Measurements from ENCODE around the gene NCOA3.
A peak's percentile ranks its signal among the peaks of the same experiment; 100 is the strongest.
"Not testable (repeated sequence)": the region's sequence is repeated elsewhere in the genome, so short reads cannot be mapped to it uniquely, and the experiment has no call there.

The NCOA3 gene

DNA sequence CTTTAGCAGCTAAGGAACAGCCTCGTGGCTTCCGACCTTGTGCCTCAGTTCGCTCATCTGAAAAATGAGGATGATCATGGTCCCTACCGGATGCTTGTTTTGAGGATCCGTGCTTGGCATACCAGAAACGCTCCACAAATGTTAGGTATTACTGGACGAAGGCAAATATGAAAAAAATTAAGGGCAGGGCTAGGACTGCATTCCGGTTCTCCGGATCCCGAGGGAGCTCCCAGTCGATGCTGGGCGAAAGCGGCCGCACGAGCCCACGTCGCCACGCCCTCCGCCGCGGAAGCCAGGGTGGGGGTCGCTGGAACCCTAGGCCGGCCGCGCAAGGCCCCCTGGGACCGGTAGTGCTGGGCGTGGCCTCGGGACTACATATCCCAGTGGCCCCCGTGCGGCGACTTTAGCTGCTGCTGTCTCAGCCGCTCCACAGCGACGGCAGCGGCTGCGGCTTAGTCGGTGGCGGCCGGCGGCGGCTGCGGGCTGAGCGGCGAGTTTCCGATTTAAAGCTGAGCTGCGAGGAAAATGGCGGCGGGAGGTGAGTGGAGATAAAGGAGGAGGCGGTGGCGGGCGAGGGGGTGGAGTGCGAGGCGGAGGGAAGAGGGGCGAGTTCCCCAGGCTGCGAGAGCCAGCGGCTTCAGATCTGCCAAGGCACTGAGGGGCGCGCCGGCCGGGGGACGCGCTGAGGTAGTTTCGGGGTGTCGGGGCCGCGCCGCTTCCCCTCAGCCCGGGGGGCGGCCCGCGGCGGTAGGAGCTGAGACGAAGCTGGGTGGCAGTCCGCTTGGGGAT lies at the start of gene NCOA3:
NCOA3 (plus strand) TSS at position 406 of the 789 bp plus-strand sequence. CDS start 120,361 bp downstream, outside the sequence.
- DNase-seq: peak; percentile 12 to 92 (median 82)

DNA sequence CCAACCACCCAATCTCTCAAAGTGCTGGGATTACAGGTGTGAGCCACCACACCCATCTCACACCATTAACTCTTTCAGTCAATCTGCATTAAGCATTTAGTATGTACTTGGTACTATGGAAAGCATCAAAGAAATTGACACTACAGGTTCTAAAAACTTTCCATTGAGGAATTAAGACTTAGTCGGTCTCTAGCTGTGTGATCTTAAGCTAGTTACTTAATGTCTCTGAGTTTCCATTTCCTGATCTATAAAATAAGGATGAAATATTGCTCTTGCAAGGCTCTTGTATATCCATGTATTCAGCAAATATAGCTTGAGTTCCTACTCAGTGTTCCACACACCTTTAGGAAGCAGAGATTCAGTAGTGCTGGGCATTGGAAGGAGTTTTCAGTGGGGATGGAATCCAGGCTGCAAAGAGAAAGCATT lies 48.9 kb upstream of the NCOA3 start:
- DNase-seq: no peak

DNA sequence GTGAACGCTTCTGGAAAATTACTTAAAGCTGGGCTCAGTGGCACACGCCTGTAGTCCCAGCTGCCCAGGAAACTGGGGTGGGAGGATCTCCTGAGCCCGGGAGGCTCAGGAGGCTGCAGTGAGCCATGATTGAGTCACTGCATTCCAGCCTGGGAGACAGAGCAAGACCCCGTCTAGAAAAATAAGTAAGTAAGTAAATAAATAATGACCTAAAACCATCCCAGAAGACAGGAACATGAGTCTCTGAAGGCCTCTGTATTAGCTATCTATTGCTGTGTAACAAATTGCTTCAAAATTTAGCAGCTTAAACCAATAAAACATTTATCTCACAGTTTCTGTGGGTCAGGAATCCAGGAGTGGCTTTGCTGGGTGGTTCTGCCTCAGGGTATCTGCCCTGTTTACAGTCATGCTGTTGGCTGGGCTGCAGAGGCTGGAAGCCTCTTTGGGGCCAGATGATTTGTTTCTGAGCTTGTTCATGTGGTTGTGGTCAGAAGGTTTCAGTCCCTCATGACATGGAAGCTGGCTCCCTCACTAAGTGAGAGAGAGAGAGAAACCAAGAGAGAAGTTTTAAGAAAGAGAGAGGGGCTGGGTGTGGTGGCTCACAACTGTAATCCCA lies 48.4 kb upstream of the NCOA3 start:
- no peak for DNase-seq

DNA sequence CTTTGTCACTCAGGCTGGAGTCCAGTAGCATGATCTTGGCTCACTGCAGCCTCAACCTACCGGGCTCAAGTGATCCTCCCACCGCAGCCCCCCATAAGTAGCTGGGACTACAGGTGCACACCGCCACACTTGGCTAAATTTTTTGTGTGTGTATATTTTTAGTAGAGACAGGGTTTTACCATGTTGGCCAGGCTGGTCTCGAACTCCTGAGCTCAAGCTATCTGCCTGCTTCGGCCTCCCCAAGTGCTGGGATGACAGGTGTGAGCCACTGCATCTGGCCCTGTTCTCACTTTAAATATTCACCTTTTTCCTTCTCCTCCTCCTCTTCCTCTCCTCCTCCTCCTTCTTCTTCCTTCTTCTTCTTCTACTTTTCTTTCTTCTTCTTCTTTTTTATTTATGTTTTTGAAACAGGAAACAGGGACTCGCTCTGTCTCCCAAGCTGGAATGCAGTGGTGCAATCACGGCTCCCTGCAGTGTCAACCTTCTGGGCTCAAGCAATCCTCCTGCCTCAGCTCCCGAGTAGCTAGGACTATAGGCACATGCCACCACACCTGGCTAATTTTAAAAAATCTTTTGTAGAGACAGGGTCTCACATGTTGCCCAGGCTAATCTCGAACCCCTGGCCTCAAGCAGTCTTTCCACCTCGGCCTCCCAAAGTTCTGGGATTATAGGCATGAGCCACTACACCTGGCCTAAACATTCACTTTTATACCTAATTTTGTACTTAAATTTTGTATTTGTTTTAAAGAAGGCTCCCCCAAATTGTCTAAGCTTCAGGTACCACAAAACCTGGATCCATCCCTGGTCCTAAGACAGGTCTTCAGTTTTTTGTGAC lies 47.2 kb upstream of the NCOA3 start:
- no peak for DNase-seq

DNA sequence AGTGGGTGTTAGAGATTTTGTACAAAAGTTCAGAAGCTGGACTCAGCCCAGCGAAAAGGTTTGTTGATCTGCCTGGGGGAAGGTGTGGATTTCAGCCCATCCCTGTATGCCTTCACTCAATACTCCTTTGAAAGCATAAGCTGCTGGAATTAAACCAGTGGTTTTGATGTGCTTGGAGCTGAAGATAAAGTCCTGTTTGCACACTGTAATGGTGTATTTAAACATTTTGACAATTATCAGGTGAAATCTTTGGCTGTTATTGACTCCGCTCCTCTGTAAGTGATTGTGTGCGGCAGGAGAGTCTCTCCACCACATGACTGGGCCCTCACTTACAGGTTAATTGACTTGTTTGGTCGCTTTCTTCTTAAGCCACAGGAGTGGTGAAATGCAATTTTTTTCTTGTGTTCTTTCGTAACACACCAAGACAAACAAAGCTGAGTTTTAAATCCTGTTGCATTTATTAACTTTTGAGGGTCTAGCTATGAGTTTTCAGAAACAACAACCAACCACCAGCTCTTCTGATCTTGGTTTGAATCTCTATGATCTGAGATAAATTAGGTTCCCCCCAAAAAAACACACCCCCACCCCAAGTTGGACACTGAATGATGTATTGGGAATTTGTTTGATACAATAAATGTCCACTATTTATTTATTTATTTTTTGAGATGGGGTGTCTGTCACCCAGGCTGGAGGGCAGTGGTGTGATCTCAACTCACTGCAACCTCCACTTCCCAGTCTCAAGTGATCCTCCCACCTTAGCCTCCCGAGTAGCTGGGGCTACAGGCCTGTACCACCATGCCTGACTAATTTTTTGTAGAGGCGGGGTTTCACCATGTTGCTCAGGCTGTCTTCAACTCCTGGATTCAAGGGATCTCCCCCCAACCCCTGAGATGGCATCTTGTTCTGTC lies 46.3 kb upstream of the NCOA3 start:
- DNase-seq: no peak

DNA sequence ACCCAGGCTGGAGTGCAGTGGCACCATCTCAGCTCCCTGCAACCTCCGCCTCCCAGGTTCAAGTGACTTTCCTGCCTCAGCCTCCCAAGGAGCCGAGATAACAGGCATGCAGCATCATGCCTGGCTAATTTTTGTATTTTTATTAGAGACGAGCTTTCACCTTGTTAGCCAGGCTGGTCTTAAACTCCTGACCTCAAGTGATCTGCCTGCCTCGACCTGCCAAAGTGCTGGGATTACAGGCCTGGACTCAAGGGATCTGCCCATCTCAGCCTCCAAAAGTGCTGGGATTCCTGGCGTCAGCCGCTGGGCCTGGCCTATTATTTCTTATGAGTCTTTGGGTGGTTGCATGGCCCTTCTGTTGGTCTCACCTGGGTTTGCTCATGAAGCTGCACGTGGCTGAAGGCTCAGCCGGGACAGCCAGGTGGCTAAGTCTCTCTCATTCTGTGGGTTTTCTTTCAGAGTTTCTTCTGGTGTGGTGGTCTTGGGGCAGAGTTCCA lies 45.6 kb upstream of the NCOA3 start:
- no peak for DNase-seq

DNA sequence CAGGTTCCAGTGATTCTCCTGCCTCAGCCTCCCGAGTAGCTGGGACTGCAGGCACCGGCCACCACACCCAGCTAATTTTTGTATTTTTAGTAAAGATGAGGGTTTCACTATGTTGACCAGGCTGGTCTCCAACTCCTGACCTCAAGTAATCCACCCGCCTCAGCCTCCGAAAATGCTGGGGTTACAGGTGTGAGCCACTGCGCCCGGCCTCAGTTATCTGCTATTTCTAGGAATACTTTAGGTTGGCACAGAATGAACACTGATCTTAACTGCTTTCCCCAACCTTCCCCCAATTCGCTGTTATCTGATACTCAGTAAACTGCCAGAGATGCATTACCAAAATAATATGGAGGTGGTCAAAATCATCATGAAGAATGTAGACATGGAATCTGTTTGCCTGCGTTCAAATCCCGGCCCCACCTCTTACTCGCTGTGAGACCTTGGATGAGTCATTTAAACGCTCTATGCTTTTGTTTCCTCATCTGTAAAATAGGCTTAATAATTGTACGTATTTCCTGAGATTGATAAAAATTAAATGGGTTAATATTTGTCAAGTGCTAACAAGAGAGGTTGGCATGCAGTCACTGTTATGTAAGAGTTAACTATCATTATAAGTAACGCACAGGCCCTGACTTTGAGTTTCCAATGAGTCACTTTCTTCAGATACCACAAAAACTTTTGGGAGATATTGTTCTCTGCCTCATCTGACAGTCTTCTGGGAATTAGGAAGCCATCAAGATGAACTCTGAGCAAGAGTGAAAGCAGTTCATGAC lies 44.5 kb upstream of the NCOA3 start:
- no peak for DNase-seq

DNA sequence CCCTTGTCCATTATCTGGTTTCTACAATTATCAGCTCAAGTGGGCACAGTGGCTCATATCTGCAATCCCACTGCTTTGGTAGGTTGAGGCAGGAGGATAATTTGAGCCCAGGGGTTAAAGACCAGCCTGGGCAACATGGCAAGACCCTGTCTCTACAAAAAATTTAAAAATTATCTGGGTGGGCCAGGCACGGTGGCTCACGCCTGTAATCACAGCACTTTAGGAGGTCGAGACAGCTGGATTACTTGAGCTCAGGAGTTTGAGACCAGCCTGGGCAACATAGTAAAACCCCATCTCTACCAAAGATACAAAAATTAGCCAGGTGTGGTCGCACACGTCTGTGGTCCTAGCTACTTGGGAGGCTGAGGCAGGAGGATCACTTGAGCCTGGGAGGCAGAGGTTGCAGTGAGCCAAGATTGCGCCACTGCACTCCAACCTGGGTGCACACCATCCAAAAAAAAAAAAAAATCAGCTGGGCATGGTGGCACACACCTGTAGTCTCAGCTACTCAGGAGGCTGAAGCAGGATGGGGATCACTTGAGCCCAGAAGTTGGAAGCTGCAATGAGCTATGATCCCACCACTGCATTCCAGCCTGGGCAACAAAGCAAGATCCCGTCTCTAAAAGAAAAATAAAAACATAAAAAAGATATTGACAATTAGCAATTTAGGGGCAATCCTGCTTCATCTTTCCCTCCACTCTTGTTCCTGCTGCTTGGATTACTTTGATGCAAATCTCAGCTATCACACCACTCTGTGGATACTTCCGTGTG lies 43.2 kb upstream of the NCOA3 start:
- not testable (repeated sequence) for DNase-seq

DNA sequence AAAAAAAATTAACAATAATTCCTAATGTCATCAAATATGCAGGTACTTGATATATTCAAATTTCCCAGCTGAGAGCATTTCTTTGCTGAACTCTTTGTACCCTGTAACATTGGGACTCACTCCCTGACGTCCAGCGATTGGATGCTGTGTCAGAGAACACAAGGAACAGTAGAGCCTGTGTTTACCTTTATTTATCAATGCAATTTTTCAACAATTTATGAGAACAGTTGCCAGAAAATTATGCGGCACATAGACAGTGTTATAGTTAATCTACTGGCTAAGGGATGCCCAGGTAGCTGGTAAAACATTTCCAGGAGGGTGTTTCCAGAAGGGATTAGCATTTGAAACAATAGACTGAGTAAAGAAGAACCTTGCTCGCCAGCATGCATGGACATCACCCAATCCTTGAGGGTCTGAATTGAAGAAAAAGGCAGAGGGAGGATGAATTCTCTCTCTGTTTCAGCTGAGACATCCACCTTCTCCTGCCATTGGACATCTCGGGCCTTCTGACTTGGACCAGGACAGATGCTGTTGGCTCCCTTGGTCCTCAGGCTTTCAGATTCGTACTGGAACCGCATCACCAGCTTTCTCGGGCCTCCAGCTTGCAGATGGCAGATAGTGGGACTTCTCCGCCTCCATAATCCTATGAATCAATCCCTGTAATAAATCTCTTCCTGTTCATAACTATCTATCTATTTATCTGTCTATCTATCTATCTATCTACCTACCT lies 42.2 kb upstream of the NCOA3 start:
- DNase-seq: no peak

DNA sequence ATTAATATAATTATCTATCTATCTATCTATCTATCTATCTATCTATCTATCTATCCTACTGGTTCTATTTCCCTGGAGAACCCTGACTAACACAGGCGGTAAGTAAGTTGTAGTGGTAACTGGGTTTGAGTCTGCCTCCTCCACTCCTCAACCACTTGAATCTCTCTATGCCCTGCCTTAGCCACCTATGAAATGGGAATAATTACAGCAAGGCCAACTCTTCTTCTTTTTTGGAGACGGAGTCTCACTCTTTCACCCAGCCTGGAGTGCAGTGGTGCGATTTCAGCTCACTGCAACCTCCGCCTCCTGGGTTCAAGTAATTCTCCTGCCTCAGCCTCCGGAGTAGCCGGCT lies 41.0 kb upstream of the NCOA3 start:
- DNase-seq: not testable (repeated sequence)

DNA sequence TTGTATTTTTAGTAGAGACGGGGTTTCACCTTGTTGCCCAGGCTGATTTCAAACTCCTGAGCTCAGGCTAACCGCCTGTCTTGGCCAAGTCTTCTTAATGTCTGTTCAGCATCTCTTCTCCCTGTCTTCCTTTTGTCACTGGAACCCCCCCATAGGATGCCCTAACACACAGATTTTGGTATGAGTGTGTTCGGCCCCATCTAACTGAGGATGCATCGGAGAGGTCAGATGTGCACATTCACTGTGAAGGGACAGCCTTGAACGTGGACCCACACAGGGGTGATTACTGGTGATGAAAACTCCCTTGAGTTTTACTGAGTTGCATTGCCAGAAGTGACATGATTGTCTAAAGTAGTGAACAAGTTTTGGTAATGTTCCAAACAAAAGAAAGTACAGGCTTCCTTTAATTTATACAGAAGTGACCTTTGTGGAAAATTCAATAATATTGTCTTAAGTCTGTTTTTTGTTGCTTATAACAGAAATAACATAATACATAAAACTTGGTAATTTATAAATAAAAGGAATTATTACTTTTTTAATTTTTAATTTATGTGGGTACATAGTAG lies 40.5 kb upstream of the NCOA3 start:
- DNase-seq: no peak

DNA sequence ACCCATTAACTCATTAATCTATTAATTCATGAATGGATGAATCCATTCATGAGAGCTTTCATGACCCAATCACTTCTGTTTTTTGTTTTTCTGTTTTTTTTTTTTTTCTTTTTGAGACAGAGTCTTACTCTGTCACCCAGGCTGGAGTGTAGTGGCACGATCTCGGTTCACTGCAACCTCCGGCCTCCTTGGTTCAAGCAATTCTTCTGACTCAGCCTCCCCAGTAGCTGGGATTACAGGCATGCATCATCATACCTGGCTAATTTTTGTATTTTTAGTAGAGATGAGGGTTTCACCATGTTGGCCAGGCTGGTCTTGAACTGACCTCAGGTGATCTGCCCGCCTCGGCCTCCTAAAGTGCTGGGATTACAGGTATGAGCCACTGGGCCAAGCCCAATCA lies 39.8 kb upstream of the NCOA3 start:
- DNase-seq: not testable (repeated sequence)

DNA sequence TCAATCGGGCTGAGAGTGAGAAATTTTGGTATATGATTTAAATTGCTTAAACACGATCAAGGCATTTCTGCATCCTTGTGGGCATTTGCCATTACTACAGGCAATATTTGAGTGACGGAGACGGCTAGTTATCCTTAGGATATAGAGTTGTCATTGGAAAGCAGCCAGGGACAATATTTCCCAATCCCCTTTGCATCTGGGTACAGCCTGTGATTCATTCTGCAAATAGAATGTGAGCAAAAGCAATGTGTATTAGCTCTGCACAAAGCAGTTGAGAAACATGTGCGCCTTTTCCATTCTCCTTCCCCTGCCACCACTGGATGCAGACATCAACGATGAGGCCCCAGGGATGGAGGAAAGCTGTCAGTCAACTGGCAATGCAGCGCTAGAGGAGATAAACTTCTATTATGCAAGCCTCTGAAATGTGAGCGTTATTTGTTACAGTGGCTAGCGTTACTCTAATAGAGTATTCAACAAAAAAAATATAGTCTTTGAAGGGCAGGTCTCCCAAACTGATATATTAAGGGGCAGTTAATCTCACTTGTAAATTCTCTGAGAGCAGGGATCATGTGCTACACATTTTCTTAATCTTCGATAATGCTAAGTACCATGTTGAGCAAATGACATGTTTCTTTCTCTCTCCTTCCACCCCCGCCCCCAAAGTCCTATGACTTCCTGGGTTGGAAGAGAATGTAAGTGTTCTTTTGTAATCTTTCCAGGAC lies 37.1 kb upstream of the NCOA3 start:
- no peak for DNase-seq

DNA sequence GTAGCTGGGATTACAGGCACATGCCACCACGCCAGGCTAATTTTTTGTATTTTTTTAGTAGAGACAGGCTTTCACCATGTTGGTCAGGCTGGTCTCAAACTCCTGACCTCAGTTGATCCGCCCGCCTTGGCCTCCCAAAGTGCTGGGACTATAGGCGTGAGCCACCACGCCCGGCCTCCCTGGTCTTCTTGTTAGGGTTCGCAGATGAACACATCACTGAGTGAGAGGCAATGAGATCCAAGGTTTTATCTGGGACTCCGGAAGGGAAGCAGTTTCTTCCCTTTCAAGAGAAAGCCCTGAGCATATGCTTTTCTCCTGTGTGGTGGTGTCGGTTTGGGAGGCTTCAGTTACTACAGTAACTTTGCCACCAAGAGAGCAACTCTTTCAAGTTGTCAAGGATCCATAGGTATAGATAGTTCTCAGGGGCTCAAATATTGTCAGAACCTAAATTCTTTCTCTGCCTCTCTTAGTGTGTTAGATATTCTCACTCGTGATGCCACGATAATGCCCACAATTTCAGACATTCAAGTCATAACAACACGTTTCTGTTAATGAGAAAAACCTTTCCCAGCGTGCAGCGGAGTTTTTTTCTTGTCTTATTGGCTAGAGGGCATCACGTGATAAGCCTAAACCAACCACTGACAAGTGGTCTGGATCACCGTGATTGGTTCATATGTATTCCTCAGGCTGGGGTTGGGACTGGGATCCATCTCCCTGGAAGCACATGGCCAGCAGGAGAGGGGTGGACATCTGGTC lies 36.2 kb upstream of the NCOA3 start:
- DNase-seq: no peak

DNA sequence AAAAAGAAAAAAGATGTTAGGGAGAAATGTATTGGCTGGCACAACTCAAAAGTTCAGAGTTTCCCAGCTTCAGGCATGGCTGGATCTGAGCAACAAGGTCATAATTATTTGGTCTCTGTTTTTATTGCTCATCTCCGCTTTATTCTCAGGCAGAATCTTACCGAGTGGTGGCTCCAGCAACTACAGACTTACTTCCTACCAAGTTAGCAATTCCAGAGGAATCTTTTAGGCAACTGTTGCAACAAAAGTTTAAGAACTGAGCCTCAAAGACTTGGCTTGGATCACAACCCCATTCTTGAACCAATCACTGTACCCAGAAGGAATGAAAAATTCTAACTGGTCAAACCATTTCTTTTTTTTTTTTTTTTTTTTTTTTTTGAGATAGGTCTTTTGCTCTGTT lies 35.5 kb upstream of the NCOA3 start:
- DNase-seq: no peak

DNA sequence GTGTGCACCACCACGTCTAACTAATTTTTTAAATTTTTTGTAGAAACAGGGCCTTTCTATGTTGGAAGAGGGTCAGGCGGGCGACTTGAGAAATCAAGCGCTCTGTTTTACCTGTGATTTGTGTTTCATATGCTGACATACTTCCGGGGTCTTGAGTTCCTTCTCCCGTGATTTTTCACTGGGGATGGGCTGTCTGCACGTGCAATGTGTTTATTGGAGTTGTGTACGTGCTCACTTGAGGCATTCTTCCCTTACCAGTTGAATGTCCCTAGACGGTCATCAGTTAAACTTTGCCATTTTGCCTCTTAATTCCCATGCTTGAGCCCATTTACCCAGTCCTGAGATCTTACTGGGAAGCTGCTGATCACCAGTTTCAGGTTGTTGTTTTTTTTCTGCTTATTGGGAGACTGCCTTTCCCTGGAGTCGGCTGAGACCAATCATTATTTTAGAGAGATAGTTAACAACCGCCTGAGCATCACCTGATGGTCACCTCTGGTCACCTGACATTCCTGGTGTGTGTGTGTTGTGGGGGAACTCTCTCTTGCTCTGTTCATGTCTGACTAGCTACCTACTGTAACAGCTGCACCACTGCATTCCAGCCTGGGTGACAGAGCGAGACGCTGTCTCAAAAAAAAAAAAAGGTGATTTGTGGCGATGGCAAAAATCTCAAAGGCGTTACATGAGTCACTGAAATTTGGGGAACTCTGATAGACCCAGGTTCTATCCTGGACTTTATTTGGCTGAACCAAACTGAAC lies 34.8 kb upstream of the NCOA3 start:
- DNase-seq: no peak

Measured in C1 segment of cervical spinal cord (tissue), 14 donors.